Fibroblast of skin of scalp (primary cell): ENCODE results near the gene OSBPL10.

Experiments
- DNase-seq: peaks from one replicate; pipeline ENCODE4 v3.0.0-alpha.2; 2013

Gene OSBPL10

GRCh38 chr3:31766669-31767068 lies 214.4 kb downstream of the OSBPL10 start:
- no peak for DNase-seq

- no peak for DNase-seq
Measured at GRCh38 chr3:31765871-31766270, 215.2 kb downstream of the OSBPL10 start.

GRCh38 chr3:31763731-31764130 lies 217.3 kb downstream of the OSBPL10 start:
- no peak for DNase-seq

GRCh38 chr3:31762888-31763351 lies 218.1 kb downstream of the OSBPL10 start:
- DNase-seq: no peak

GRCh38 chr3:31762097-31762764 lies 218.8 kb downstream of the OSBPL10 start:
- DNase-seq: no peak

- no peak for DNase-seq
Measured at GRCh38 chr3:31760654-31761053, 220.4 kb downstream of the OSBPL10 start.

- no peak for DNase-seq
Measured at GRCh38 chr3:31758322-31758965, 222.6 kb downstream of the OSBPL10 start.

GRCh38 chr3:31755926-31756658 lies 225.0 kb downstream of the OSBPL10 start:
- no peak for DNase-seq

GRCh38 chr3:31754575-31755278 lies 226.3 kb downstream of the OSBPL10 start:
- DNase-seq: no peak

GRCh38 chr3:31753050-31753425 lies 228.0 kb downstream of the OSBPL10 start:
- DNase-seq: no peak

- no peak for DNase-seq
Measured at GRCh38 chr3:31752305-31753049, 228.6 kb downstream of the OSBPL10 start.

GRCh38 chr3:31750341-31750740 lies 230.7 kb downstream of the OSBPL10 start:
- no peak for DNase-seq

GRCh38 chr3:31748933-31749295 lies 232.1 kb downstream of the OSBPL10 start:
- DNase-seq: no peak

GRCh38 chr3:31748281-31748932 lies 232.7 kb downstream of the OSBPL10 start:
- DNase-seq: no peak

- no peak for DNase-seq
Measured at GRCh38 chr3:31747785-31748184, 233.3 kb downstream of the OSBPL10 start.

- DNase-seq: no peak
Measured at GRCh38 chr3:31744913-31745312, 236.1 kb downstream of the OSBPL10 start.

- no peak for DNase-seq
Measured at GRCh38 chr3:31743331-31744089, 237.6 kb downstream of the OSBPL10 start.

GRCh38 chr3:31740397-31740796 lies 240.7 kb downstream of the OSBPL10 start:
- no peak for DNase-seq

- DNase-seq: no peak
Measured at GRCh38 chr3:31738412-31738811, 242.7 kb downstream of the OSBPL10 start.

- DNase-seq: no peak
Measured at GRCh38 chr3:31735667-31736066, 245.4 kb downstream of the OSBPL10 start.

- no peak for DNase-seq
Measured at GRCh38 chr3:31733234-31733667, 247.8 kb downstream of the OSBPL10 start.
